Ishikawa (cell line): ENCODE results near the gene EPB42.

Source experiments
- CEBPB ChIP-seq: IDR thresholded peaks from 2 replicates; pipeline ENCODE4 v1.6.1; 2012
- CREB1 ChIP-seq: IDR thresholded peaks from 2 replicates; pipeline ENCODE4 v1.6.1; 2012; ENCODE audit warnings: low read depth
- EGR1 ChIP-seq: IDR thresholded peaks from 2 replicates; pipeline ENCODE4 v1.6.1; 2012
- EP300 ChIP-seq: IDR thresholded peaks from 2 replicates; pipeline ENCODE4 v1.6.1; 2012; ENCODE audit warnings: borderline replicate concordance
- FOXM1 ChIP-seq: IDR thresholded peaks from 2 replicates; pipeline ENCODE4 v1.6.1; 2012; ENCODE audit warnings: low read depth, borderline replicate concordance
- MAX ChIP-seq: IDR thresholded peaks from 2 replicates; pipeline ENCODE4 v1.6.1; 2012
- NFIC ChIP-seq: IDR thresholded peaks from 2 replicates; pipeline ENCODE4 v1.6.1; 2012
- RAD21 ChIP-seq: IDR thresholded peaks from 2 replicates; pipeline ENCODE4 v1.6.1; 2012; ENCODE audit warnings: low read depth
- REST ChIP-seq: IDR thresholded peaks from 2 replicates; pipeline ENCODE4 v1.6.1; 2012; ENCODE audit warnings: low read depth, mild to moderate bottlenecking
- TAF1 ChIP-seq: IDR thresholded peaks from 2 replicates; pipeline ENCODE4 v1.6.1; 2012; ENCODE audit warnings: low read depth, mild to moderate bottlenecking
- TCF12 ChIP-seq: IDR thresholded peaks from 2 replicates; pipeline ENCODE4 v1.6.1; 2012; ENCODE audit warnings: low read depth
- TEAD4 ChIP-seq: IDR thresholded peaks from 2 replicates; pipeline ENCODE4 v1.6.1; 2012
- USF1 ChIP-seq: IDR thresholded peaks from 2 replicates; pipeline ENCODE4 v1.6.1; 2012
- YY1 ChIP-seq: IDR thresholded peaks from 2 replicates; pipeline ENCODE4 v1.6.1; 2012; ENCODE audit warnings: low read depth
- ZBTB7A ChIP-seq: IDR thresholded peaks from 2 replicates; pipeline ENCODE4 v1.6.1; 2012; ENCODE audit warnings: low read depth

EPB42 gene

GRCh38 chr15:43229977-43230376, 9.2 kb upstream of the EPB42 start:
- TF ChIP-seq TCF12 (no peak), ZBTB7A (no peak), EGR1 (no peak), TEAD4 (no peak)

GRCh38 chr15:43226436-43227305, 5.9 kb upstream of the EPB42 start:
- TF ChIP-seq YY1 (no peak), EGR1 (no peak), TCF12 (no peak), REST (no peak), FOXM1 (no peak), TEAD4 (no peak), EP300 (no peak), USF1 (no peak), CEBPB (no peak), ZBTB7A (no peak), TAF1 (no peak), NFIC (no peak), MAX (no peak), CREB1 (no peak), RAD21 (no peak)

GRCh38 chr15:43225201-43225949, 4.6 kb upstream of the EPB42 start:
- TF ChIP-seq TCF12 (no peak), CEBPB (no peak), TAF1 (no peak), REST (no peak), NFIC (0 out of 2 replicates have a peak, but pooled peaks have one; percentile 24), EP300 (no peak), MAX (no peak), RAD21 (peak; percentile 84), TEAD4 (no peak), YY1 (no peak), CREB1 (no peak), USF1 (no peak), ZBTB7A (no peak), FOXM1 (no peak), EGR1 (no peak)

- no peak for TF ChIP-seq TAF1
- no peak for TF ChIP-seq MAX
- no peak for TF ChIP-seq RAD21
- TF ChIP-seq EP300, result no peak
- TF ChIP-seq TCF12, result no peak
- TF ChIP-seq REST, result no peak
- no peak for TF ChIP-seq EGR1
- no peak for TF ChIP-seq CEBPB
- TF ChIP-seq CREB1, result no peak
- no peak for TF ChIP-seq USF1
- TF ChIP-seq ZBTB7A, result no peak
- TF ChIP-seq YY1, result no peak
- no peak for TF ChIP-seq NFIC
- TF ChIP-seq TEAD4, result no peak
- no peak for TF ChIP-seq FOXM1
Measured at GRCh38 chr15:43221422-43221821, 604 bp upstream of the EPB42 start.
